Upper lobe of left lung (tissue), 4 donors: Measurements from ENCODE around the gene NR1I2.

Experiments
- EP300 ChIP-seq, 4 donors: sonication (generic); formaldehyde crosslinking; IDR thresholded peaks; one replicate each; pipeline ENCODE4 v1.5.1; 2017; ENCODE audit warnings: antibody characterized with exemption in 4 of 4, control low read depth in 2 of 4
- POLR2A ChIP-seq, 4 donors: fragments of 450-650 bp; IDR thresholded peaks; one replicate each; pipeline ENCODE4 v1.5.1; 2016 to 2017; ENCODE audit warnings: antibody characterized with exemption in 4 of 4, mild to moderate bottlenecking in 2 of 4
- POLR2AphosphoS5 ChIP-seq, 2 donors: sonication (generic); formaldehyde crosslinking; IDR thresholded peaks; one replicate each; pipeline ENCODE4 v1.5.1; 2017; ENCODE audit warnings: antibody characterized with exemption in 2 of 2
- TF ChIP-seq, protein P1 (sequence below), 6 experiments: fragments of 450-650 bp in 4 of 6; fragments of 200-600 bp in 2 of 6; sonication (generic) in 2 of 6; IDR thresholded peaks; one replicate each; pipeline ENCODE4 v1.5.1; 2016 to 2019; ENCODE audit warnings: antibody characterized with exemption in 6 of 6

DNA sequence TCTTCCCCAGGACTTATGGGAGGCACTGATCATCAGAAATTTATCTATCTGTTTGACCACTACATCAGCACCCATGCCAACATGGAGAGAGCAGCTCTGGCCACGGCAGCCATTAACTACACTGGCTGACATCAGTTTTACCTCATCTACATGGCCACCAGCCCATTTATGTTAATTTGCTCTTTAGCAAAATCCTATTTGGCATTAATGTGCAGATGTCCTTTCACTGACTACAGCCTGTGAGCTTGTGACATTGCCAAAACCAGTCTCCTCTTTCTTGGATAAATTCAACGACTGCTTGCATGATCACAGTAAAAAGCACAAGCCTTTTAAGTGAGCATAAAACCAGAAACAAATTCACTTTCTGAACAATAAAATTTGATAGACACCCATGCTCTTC lies 47.5 kb downstream of the NR1I2 start:
- TF ChIP-seq, protein P1, sequence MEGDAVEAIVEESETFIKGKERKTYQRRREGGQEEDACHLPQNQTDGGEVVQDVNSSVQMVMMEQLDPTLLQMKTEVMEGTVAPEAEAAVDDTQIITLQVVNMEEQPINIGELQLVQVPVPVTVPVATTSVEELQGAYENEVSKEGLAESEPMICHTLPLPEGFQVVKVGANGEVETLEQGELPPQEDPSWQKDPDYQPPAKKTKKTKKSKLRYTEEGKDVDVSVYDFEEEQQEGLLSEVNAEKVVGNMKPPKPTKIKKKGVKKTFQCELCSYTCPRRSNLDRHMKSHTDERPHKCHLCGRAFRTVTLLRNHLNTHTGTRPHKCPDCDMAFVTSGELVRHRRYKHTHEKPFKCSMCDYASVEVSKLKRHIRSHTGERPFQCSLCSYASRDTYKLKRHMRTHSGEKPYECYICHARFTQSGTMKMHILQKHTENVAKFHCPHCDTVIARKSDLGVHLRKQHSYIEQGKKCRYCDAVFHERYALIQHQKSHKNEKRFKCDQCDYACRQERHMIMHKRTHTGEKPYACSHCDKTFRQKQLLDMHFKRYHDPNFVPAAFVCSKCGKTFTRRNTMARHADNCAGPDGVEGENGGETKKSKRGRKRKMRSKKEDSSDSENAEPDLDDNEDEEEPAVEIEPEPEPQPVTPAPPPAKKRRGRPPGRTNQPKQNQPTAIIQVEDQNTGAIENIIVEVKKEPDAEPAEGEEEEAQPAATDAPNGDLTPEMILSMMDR (IDR thresholded peaks at IDR 0.05): no peak
- TF ChIP-seq POLR2AphosphoS5 (IDR thresholded peaks at IDR 0.05): no peak
- no peak for TF ChIP-seq EP300 (IDR thresholded peaks at IDR 0.05)
- no peak for TF ChIP-seq POLR2A (IDR thresholded peaks at IDR 0.05)
